ENCODE results near the gene FTSJ1. TPM values are rescaled to one million over a fixed set of nuclear protein-coding genes. Genes with fewer than 3 reads are reported as not detected.

Gene FTSJ1
- total and polyA plus RNA-seq, 2 experiments from 2014 or later: 42.8 to 76.3 TPM

GRCh38 chrX:48474581-48474980 is 1.4 kb upstream of the FTSJ1 start:
- H3K36me3 Mint-ChIP-seq (ENCODE audit: low read depth): peaks cover 5% of the 10 kb centered on the region; the same call in 2 of the 3 replicates
- no peak overlapping the region for H3K4me3 ChIP-seq
- 0 out of 2 replicates have a peak overlapping the region, but pooled peaks have one; percentile 85 for H3K4me2 ChIP-seq
- no peak overlapping the region for H3K27ac Mint-ChIP-seq
- H3K79me2 ChIP-seq (replicated peaks; ENCODE audit: insufficient read depth): peaks cover 16% of the 10 kb centered on the region
- H3K9me3 Mint-ChIP-seq: no peaks in the 10 kb centered on the region; the same call in none of the 3 replicates
- no peaks in the 10 kb centered on the region for H3K9me2 ChIP-seq (ENCODE audit: insufficient read depth)
- no peak for DNase-seq (ENCODE audit: low spot score)
- TF ChIP-seq, protein P1, sequence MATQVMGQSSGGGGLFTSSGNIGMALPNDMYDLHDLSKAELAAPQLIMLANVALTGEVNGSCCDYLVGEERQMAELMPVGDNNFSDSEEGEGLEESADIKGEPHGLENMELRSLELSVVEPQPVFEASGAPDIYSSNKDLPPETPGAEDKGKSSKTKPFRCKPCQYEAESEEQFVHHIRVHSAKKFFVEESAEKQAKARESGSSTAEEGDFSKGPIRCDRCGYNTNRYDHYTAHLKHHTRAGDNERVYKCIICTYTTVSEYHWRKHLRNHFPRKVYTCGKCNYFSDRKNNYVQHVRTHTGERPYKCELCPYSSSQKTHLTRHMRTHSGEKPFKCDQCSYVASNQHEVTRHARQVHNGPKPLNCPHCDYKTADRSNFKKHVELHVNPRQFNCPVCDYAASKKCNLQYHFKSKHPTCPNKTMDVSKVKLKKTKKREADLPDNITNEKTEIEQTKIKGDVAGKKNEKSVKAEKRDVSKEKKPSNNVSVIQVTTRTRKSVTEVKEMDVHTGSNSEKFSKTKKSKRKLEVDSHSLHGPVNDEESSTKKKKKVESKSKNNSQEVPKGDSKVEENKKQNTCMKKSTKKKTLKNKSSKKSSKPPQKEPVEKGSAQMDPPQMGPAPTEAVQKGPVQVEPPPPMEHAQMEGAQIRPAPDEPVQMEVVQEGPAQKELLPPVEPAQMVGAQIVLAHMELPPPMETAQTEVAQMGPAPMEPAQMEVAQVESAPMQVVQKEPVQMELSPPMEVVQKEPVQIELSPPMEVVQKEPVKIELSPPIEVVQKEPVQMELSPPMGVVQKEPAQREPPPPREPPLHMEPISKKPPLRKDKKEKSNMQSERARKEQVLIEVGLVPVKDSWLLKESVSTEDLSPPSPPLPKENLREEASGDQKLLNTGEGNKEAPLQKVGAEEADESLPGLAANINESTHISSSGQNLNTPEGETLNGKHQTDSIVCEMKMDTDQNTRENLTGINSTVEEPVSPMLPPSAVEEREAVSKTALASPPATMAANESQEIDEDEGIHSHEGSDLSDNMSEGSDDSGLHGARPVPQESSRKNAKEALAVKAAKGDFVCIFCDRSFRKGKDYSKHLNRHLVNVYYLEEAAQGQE (IDR thresholded peaks at IDR 0.05; ENCODE audit: unreplicated experiment): no peak
- TF ChIP-seq EZH2phosphoT487 (IDR thresholded peaks at IDR 0.05; ENCODE audit: unreplicated experiment): no peak
- no peak for TF ChIP-seq ETS1 (IDR thresholded peaks at IDR 0.05)
- no peak for TF ChIP-seq CTCF (conservative IDR thresholded peaks at IDR 0.05; ENCODE audit: low read depth in 2 of 2)
- TF ChIP-seq ZNF331 (CRISPR knock-in tag; IDR thresholded peaks at IDR 0.05; ENCODE audit: low read depth): no peak
- TF ChIP-seq ZNF114 (CRISPR knock-in tag; IDR thresholded peaks at IDR 0.05): no peak
- TF ChIP-seq CREB1 (CRISPR knock-in tag; IDR thresholded peaks at IDR 0.05; ENCODE audit: low read depth): no peak
- TF ChIP-seq, protein P2, sequence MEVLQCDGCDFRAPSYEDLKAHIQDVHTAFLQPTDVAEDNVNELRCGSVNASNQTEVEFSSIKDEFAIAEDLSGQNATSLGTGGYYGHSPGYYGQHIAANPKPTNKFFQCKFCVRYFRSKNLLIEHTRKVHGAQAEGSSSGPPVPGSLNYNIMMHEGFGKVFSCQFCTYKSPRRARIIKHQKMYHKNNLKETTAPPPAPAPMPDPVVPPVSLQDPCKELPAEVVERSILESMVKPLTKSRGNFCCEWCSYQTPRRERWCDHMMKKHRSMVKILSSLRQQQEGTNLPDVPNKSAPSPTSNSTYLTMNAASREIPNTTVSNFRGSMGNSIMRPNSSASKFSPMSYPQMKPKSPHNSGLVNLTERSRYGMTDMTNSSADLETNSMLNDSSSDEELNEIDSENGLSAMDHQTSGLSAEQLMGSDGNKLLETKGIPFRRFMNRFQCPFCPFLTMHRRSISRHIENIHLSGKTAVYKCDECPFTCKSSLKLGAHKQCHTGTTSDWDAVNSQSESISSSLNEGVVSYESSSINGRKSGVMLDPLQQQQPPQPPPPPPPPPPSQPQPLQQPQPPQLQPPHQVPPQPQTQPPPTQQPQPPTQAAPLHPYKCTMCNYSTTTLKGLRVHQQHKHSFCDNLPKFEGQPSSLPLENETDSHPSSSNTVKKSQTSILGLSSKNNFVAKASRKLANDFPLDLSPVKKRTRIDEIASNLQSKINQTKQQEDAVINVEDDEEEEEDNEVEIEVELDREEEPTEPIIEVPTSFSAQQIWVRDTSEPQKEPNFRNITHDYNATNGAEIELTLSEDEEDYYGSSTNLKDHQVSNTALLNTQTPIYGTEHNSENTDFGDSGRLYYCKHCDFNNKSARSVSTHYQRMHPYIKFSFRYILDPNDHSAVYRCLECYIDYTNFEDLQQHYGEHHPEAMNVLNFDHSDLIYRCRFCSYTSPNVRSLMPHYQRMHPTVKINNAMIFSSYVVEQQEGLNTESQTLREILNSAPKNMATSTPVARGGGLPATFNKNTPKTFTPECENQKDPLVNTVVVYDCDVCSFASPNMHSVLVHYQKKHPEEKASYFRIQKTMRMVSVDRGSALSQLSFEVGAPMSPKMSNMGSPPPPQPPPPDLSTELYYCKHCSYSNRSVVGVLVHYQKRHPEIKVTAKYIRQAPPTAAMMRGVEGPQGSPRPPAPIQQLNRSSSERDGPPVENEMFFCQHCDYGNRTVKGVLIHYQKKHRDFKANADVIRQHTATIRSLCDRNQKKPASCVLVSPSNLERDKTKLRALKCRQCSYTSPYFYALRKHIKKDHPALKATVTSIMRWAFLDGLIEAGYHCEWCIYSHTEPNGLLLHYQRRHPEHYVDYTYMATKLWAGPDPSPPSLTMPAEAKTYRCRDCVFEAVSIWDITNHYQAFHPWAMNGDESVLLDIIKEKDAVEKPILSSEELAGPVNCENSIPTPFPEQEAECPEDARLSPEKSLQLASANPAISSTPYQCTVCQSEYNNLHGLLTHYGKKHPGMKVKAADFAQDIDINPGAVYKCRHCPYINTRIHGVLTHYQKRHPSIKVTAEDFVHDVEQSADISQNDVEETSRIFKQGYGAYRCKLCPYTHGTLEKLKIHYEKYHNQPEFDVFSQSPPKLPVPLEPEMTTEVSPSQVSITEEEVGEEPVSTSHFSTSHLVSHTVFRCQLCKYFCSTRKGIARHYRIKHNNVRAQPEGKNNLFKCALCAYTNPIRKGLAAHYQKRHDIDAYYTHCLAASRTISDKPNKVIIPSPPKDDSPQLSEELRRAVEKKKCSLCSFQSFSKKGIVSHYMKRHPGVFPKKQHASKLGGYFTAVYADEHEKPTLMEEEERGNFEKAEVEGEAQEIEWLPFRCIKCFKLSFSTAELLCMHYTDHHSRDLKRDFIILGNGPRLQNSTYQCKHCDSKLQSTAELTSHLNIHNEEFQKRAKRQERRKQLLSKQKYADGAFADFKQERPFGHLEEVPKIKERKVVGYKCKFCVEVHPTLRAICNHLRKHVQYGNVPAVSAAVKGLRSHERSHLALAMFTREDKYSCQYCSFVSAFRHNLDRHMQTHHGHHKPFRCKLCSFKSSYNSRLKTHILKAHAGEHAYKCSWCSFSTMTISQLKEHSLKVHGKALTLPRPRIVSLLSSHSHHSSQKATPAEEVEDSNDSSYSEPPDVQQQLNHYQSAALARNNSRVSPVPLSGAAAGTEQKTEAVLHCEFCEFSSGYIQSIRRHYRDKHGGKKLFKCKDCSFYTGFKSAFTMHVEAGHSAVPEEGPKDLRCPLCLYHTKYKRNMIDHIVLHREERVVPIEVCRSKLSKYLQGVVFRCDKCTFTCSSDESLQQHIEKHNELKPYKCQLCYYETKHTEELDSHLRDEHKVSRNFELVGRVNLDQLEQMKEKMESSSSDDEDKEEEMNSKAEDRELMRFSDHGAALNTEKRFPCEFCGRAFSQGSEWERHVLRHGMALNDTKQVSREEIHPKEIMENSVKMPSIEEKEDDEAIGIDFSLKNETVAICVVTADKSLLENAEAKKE (CRISPR knock-in tag; IDR thresholded peaks at IDR 0.05): no peak
- no peak for TF ChIP-seq NANOG (IDR thresholded peaks at IDR 0.05; ENCODE audit: borderline replicate concordance)
- TF ChIP-seq POLR2AphosphoS5 (IDR thresholded peaks at IDR 0.05; ENCODE audit: low read depth): no peak
- no peak for TF ChIP-seq JUNB (IDR thresholded peaks at IDR 0.05; ENCODE audit: unreplicated experiment)
- no peak for TF ChIP-seq STAT1 (IDR thresholded peaks at IDR 0.05; ENCODE audit: unreplicated experiment)
- TF ChIP-seq EZH2 (IDR thresholded peaks at IDR 0.05; ENCODE audit: low read depth, unreplicated experiment): no peak
- no peaks in the 10 kb centered on the region for H3F3A ChIP-seq (replicated peaks; ENCODE audit: low read depth)
- H2AFZ ChIP-seq: no peak overlapping the region
- H3K36me3 ChIP-seq (ENCODE audit: insufficient read depth): no peaks in the 10 kb centered on the region
- peaks cover 45% of the 10 kb centered on the region for H3K4me1 Mint-ChIP-seq
- peaks cover 4% of the 10 kb centered on the region; the same call in 1 of the 2 replicates for H3K4me1 ChIP-seq (ENCODE audit: insufficient read depth)
- no peaks in the 10 kb centered on the region for H3K27me3 ChIP-seq (ENCODE audit: insufficient read depth)
- H4K20me1 ChIP-seq (replicated peaks; ENCODE audit: insufficient read depth): no peaks in the 10 kb centered on the region
- ATAC-seq: no peak
- peaks cover 11% of the 10 kb centered on the region for H3K27me3 Mint-ChIP-seq (ENCODE audit: insufficient read depth, low read depth, poor library complexity)
- H3K4me3 Mint-ChIP-seq: peak overlapping the region; percentile 89; the same call in 2 of the 3 replicates
- no peak overlapping the region for H3K27ac ChIP-seq (ENCODE audit: low read depth)
